ENCODE results near the gene PLEKHA6.

Gene PLEKHA6

DNA sequence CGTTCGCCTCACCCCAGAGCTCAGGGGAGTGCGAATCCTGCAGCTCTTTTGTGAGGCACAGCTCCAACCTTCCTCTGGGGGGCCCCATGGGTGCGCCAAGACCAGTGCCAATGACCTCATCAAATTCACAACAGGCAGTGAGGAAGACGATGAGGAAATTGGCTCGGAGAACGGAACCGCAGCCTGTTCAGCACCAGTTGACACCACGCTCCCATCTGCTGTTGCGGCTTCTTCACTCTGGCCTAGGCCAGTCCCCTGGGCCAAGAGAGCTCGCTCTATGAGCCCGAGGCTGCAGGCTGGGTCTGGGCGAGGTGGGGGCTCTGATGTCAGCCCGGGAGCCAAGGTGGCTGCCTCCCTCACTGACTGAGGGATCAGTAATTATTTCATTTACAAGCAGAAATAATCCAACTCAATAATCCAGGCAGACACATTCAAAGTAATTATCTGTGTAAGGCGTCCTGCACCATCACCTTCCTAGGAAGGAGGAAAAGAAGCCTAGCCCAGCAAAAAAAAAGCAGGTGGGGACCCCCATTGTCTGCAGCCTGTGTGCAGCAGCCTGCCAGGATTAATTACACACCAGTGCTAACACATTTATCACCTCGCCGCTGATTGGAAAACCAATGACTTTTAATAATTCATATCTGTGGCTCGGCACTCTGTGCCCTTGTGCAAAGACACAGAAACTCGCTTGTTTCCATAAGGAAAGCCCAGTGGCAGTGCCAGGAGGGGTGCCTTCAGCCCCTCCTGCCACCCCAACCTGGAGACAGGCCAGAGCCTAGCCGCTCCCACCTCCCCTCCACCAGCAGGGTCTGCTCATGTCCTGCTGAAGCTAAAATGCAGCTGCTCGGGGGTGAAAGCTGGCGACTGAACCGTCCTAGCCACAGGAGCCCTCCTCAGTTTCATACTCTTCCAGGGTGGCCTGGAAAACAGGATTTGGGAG, 1.9 kb downstream of the PLEKHA6 start:
- H3K4me3 ChIP-seq (ENCODE audit: low read depth, low read length): no peak overlapping the region

DNA sequence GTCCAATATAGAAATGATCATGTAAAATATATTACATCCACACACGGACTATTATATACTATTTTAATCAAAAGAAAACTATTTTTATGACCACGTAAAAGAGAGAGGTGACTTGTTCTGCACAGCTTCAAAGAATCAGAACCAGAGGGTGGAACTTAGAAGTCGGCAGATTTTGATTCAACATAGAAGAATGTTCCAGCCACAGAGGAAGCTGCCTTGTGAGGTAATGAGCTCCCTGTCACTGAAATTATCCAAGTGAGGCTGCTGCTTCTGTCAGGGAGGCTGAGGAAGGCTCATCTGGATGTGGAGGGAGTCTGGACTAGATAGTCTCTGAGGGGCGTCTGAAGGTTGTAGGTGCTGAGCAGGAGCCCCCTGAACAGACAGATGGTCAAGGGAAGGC, 2.7 kb downstream of the PLEKHA6 start:
- H3K4me3 ChIP-seq (ENCODE audit: low read depth, low read length): no peak overlapping the region

DNA sequence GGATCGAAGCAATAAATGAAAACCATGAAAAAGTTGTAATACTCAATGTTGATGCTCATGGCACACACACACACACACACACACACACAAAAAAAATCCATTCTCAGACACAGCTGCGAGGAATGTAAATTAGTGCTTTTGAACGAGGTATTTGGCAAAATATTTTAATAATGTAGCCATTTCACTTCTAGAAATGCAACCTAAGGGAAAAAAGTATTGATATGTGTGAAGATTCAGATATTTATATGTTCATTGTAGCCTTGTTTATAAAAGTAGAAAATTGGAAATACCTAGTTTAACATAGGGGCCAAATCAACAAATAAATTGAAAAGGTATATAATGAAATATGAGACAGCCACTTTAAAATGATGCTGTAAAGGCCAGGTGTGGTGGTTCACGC, 3.8 kb downstream of the PLEKHA6 start:
- H3K4me3 ChIP-seq (ENCODE audit: low read depth, low read length): no peak overlapping the region

DNA sequence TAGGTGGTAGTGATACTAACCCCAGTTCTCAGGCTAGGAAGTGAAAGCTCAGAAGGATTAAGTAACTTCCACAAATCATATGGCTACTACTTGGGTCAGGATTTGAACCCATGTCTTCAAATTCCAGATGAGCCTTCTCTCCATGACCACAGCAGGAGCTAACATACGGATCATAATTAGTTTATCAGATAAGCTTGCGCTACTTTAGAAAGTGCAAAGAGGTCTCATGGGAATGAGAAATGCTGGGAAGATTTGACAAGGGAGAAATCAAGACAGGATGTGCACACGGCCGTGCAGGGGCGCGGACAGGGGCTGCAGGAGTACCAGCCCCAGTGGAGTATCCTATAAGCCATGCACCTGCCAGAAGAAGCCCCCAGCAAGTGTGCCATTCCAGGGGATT, 5.2 kb downstream of the PLEKHA6 start:
- no peak overlapping the region for H3K4me3 ChIP-seq (ENCODE audit: low read depth, low read length)

DNA sequence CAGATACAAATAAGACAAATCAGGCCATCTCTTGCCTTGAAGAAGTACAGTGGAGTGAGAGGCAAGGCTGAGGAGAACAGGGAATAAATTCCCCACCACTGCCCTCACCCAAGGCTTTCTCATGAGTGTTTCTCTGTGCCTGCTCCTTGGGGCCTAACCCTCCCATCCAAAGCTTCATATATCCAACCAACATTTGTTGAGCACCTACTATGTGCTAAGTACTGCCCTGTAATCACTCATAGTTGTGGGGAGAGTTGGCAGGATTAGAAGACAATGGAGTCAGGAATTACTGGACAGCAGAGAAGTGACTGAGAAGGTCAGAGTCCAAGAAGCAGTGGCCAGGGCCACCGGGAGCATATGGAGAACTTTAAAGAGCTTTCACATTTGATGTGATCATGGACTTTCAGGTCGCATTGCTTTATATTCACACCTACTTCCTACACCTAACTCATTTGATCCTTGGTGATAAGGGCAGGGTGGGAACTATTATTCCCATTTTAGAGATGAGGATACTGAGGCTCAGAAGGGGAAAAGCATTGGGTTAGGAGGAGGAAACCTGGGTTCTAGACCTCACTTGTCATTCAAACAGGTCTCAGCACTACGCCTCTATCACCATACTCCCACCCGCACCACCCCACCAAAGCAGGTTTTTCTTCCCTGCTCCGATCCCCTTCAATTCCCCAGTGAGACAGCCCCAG, 6.4 kb downstream of the PLEKHA6 start:
- no peak overlapping the region for H3K4me3 ChIP-seq (ENCODE audit: low read depth, low read length)

DNA sequence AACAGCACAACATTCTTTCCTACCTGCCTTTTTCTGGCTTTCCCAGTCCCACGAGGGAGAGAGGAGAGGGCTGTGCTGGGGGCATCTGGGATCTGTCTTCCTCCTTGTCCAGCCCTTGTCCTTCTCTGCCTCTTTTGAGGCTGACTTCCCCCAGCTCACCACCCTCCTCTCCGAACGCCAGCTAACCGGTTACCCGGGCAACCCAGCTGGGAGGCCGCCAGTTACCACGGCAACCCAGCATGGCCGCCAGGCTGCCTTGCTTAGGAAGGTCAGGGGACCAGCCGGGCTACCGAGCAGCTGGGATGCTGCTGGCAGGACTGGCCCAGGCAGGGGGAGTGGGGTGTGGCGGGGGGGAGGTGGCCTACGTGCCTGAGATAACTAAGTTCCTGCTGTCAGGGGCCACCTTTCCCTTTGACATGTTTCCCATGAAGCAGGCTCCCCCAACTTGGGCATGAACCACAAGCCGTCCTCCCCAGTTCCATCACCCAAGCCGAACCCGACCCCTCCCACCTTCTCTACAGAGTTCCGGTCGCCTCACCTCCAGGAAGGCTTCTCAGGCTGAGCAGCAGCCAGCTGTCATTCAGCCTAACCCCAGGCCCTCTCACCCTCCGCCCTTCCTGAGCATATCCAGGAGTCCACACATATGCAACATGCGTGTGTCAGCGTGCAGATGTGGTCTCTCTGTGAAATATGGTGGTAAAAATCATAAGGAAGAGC, 8.7 kb downstream of the PLEKHA6 start:
- no peak overlapping the region for H3K4me3 ChIP-seq (ENCODE audit: low read depth, low read length)

DNA sequence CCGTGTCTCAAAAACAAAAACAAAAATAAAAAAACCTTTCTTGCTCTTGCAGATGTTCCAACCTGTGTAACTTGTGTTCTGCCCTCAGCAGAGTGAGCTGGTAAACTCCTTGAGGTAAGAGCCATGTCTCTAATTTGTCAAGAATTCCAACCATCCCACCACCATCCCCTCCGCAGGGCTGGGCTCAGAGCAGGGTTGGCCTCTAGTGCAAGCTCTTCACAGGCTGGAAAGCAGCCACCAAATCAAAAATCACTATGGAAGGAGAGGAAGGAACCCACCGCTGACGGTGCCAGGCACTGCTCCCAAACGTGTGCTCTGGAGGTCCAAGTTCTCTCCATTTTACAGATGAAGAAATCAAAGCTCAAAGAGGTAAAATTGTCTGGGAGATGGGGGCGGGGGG, 9.4 kb downstream of the PLEKHA6 start:
- H3K4me3 ChIP-seq (ENCODE audit: low read depth, low read length): no peak overlapping the region

DNA sequence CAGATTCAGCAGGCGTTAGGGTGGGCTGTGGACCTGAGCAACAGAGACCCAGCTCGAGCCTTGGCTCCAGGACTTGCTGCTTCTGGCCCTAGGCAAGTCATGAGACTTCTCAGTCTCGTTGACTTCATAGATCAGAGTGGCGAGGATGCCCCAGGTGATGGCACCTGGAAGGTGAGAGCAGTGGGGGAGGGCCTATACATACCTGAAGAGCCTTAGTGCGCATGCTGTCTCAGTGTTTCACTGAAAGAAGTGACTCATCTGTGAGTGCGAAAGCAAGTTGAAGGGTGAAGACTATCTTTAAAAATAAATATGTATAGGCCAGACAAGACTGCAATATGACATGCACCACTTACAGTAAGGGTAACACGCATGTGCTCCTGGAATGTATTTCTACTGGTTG, 10.1 kb downstream of the PLEKHA6 start:
- no peak overlapping the region for H3K4me3 ChIP-seq (ENCODE audit: low read depth, low read length)

DNA sequence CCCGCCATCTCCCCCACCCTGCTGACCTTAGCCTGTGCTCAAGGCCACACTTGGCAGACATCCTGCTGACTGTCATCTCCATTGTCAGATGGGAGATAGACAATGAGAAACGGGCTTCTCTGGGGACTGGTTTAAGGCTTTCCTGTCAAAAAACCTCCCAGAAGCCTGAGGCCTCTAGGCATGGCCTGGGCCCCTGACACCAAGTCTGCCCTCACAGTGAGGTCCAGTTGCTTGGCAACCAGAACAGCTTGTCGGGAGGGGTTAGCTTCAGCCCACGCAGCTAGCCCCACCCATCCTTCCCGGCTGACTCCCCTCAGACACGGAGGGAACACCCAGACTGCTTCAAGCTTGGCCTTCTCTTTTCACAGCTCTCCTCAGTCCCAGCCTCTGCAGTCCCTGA, 11.0 kb downstream of the PLEKHA6 start:
- no peak overlapping the region for H3K4me3 ChIP-seq (ENCODE audit: low read depth, low read length)

DNA sequence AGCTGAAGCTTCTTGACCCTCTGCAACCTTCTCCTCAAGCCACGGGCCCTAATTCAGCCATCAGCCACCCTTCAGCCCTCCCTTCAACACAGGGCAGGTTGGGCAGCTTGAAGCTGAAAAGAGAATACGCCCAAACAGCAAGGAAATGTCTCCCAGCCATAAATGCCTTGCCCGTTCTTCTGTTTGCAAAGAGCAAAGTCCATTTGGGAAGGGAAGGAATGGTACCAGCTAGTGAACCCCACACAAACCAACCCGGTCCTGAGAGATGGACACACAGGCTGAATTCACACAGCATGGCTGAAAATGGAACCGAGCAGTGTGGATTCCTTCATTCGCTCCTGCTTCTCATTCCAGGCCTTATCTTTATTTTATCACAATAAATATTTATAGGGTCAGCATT, 11.5 kb downstream of the PLEKHA6 start:
- H3K4me3 ChIP-seq (ENCODE audit: low read depth, low read length): no peak overlapping the region

DNA sequence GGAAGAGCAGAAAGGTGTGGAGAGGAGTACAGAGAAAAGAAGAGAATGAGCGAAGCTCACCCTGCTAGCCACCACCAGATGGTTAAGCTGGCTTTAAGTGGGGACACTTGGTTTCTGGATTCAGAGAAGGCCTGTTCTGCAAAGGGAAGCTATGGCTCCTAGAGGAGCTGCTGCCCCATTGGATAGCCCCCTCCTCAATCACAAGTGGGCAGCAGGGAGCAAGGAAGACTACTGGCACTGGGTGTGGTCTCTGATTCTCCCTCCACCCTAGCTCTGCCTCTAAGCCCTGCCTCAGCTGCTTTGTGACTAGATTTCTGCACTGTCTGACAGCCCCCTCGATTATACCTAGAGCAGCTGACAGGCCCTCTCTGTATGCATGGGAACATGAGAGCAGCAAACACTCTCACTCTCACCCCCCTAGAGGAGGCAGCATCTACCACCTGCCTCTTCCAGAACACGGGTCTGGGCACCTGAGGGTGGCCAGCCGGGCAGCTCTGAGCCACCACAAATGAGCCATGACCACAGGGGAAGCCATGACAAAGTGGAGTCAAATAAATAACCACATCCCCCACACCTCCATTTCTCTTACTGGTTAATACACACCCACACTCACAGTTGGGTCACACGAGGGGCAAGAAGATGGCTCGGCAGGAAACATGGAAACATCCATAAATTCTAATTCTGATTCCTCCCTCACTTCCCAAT, 13.6 kb downstream of the PLEKHA6 start:
- H3K4me3 ChIP-seq (ENCODE audit: low read depth, low read length): no peak overlapping the region

DNA sequence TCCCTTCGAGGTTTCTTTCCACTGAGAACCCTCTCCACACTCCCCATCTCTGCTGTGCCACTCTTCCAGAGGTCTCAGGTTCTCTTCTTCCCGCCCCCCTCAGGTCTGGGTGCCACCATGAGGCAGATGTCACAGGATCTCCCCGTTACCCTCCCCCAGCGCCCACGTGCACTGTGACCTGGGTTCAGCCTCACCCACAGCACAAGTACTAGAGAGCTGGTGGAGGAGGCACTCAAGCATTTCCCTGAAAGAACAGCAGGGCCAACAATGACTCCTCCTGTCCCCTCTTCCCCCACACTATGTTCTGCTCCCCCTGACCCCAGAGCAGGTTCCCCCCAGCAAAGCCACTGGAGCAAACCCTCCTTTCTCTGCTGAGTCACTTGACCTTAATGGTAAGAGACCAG, 14.3 kb downstream of the PLEKHA6 start:
- no peak overlapping the region for H3K4me3 ChIP-seq (ENCODE audit: low read depth, low read length)

DNA sequence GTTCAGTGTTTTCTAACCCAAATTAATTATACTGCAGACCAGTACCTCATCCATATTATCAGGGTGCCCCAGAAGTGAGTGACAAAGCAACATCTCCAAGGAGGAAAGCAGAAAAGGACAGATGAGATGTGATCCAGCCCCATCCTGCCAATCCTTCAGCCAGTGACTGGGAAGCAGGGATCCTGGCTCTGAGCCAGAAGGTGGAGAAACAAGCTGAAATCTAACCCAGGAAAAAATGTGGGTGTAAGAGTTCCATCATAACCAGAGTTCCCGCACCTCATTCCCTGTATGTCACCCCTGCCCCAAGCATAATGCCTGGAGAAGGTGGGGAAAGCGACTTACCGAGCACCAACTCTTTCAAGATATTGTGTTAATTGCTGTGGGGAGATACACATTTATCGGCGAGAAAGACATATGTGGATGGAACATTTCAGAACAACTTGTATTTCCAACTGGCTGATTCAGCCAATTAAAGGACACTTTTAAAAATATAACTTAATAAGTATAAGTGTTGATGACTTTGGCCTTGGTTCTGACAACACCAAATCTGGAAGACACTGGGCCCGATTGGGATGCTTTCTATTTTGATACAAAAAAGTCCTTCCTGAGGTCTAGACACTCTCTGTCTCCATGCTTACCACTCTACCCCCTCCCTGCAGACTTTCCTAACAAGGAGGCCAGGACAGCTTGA, 14.9 kb downstream of the PLEKHA6 start:
- no peak overlapping the region for H3K4me3 ChIP-seq (ENCODE audit: low read depth, low read length)

DNA sequence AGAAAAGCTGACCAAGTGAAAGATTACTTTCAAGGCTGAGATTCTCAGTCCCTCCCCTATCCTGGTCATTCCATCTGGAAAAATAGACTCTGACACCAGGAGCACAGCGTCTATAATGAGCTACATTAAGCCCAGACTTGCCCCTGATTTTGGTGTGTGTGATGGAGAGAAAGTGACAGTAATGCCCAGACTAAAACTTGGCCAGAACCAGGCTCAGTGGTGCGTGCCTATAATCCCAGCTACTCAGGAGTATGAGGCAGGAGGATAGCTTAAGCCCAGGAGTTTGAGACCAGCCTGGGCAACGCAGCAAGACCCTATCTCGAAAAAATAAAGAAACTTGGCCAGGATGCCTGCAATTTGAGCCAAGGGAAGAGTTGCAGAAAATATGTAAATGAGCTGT, 15.9 kb downstream of the PLEKHA6 start:
- H3K4me3 ChIP-seq (ENCODE audit: low read depth, low read length): no peak overlapping the region

DNA sequence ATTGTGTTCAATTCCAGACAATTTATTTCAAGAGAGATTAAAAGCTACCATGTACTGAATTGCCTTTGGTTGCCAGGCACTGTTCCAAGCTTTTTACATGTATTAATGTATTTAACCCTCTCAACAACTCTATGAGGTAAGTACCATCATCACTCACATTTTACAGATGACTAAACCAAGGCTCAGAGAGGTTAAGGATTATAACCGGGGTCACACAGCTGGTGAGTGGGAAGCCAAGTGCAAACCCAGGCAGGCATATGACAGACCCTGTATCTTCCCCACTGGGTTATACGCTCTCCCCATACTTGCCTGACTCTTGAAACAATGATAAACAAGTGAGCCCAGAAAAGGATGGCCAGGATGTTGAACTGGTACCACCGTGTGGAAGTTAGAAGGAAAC, 16.5 kb downstream of the PLEKHA6 start:
- no peak overlapping the region for H3K4me3 ChIP-seq (ENCODE audit: low read depth, low read length)

DNA sequence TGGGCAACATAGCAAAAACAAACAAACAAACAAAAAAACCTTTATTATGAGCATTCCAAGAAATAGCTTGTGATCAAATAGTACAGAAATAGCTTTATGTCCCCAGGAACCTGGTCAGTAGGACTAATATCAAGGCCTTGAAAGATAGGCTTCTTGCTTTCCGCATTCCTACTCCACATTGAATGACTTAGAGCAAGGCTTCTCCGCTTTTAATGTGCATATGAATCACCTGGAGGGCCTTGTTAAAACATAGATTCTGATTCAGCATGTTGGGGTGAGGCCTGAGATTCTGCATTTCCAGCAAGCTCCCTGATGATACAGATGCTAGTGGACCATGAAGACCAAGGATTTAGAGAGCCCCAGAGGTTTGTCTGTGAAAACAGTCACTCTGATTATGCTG, 17.4 kb downstream of the PLEKHA6 start:
- H3K4me3 ChIP-seq (ENCODE audit: low read depth, low read length): no peak overlapping the region

DNA sequence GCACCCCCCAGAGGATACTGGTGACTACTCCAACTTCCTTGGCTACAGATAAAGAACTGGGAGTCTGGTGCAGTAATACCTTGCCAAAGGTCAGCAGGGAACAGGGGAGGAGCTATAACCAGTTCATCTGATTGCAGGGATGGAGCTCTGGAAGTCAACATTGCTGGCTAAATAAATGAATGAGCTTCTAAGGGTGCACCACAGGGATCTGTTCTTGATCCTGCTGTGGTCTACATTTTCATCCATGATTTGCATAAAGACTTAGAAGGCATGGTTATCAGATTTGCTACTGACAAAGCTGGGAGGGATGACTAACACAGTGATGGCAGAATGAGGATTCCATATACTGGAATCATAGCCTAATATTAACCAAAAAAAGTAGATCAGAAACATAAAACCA, 18.3 kb downstream of the PLEKHA6 start:
- H3K4me3 ChIP-seq (ENCODE audit: low read depth, low read length): no peak overlapping the region

DNA sequence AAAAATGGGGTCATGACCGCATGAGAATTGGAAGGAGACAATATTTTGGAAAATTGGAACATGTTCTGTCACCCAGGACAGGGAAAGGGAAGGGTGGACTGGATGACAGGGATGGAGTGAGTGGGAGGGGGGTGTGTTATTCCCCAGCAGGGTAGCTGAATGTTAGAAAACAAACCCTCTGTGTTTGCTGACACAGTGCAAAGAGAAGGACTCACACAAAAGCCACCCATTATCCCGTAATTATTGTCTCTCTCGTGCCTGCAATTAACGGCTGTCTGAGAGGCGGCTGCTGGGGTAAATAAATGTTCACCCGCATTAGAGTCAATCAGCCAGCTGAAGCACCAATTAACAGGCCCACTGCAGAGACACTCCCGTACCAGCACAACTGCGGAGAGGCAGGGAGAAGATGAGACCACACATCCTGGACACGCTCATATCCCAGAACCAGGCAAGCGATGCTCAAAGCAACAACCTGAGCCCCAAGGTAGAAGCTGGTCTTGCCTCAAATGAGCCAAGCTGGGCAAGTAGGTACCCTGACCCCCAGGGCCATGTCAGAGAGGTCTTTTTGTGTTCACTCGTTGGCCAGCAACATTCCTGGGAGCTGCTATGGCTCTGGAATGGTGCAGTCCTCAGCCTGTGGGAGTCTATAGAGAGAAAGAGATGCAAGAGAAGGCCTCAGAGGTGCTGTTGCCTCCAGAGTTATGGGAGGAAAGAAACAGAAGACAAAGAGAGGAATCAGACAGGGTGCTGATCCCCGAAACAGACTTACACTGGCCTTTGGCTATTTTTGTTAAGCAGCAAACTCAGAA, 19.4 kb downstream of the PLEKHA6 start:
- H3K4me3 ChIP-seq (ENCODE audit: low read depth, low read length): no peak overlapping the region

DNA sequence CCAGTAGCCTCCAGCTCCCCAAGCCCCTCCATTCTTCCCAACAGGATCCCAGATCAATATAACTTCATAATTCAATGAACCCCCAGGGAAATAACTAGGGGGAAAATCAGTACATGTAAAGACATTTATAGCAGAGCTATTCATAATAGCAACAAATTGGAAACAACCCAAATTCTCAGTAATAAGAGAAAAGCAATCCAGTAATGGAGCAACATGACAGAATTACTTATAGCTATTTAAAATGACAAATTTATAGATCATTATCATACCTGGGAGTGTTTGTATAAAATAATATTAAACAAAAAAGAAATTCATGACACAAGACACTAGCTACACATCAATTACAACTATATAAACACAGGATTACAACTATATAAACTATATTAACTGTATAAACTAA, 20.2 kb downstream of the PLEKHA6 start:
- H3K4me3 ChIP-seq (ENCODE audit: low read depth, low read length): no peak overlapping the region

DNA sequence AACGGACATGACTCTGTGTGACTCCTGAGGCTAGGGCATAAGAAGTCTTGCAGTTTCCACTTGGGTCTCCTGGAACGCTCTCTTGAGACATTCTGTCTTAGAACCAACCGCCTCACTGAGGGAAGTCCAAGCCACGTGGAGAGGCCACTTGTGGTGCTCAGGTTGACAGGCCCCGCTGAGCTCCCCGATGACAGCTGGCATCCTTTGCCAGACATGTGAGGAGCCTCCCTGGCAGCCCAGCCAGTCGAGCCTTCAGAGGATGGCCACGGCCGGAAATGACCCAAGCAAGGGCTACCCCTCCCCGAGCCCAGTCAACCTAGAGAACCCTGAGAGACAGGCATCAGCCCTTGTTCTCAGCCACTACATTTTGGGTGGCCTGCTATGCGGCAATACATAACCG, 20.7 kb downstream of the PLEKHA6 start:
- no peak overlapping the region for H3K4me3 ChIP-seq (ENCODE audit: low read depth, low read length)
